ENCODE results near the gene U2AF2. TPM values are rescaled to one million over a fixed set of nuclear protein-coding genes. Genes with fewer than 3 reads are reported as not detected.

Gene U2AF2
- total RNA-seq, 1 experiment from 2014 or later = 289 TPM

- peaks cover 93% of the 10 kb centered on the region for H3K36me3 Mint-ChIP-seq (ENCODE audit: insufficient read depth, unreplicated experiment)
- 0 out of 2 replicates have a peak, but pooled peaks cover 2% of the 10 kb centered on the region for H3K36me3 ChIP-seq (ENCODE audit: control insufficient read depth, insufficient read depth, low read length)
- ChIA-PET CTCF (interaction anchor here (0.6 to 1.9 kb wide), 4 partner anchors 12 to 476 kb away, joined by 3 to 11 read pairs (median 5); partner anchors contain the start of gene U2AF2), POLR2A (interaction anchor here (0.6 to 1.9 kb wide), 3 partner anchors 13 to 661 kb away, joined by 3 to 14 read pairs (median 8); partner anchors contain the start of gene U2AF2)
- H3K27me3 ChIP-seq (replicated peaks; ENCODE audit: control insufficient read depth, insufficient read depth, low read length) = no peaks in the 10 kb centered on the region
- peak overlapping the region; percentile 86 for H3K4me3 Mint-ChIP-seq (ENCODE audit: unreplicated experiment)
- peak overlapping the region; percentile 84 for H3K4me3 ChIP-seq (ENCODE audit: low read depth, low read length)
- peak overlapping the region; percentile 95 for H3K27ac Mint-ChIP-seq (ENCODE audit: unreplicated experiment)
- no peak for TF ChIP-seq CTCF (IDR thresholded peaks at IDR 0.05; ENCODE audit: insufficient read depth in 1 of 2, low read depth in 1 of 2, low read length in 1 of 2, severe bottlenecking in 1 of 2, unreplicated experiment in 1 of 2)
- intact Hi-C loops (cut with micrococcal nuclease; ENCODE audit: unreplicated experiment) = loop anchor here (2.0 kb wide), 1 partner anchor 13 kb away; the partner anchor contains the start of gene U2AF2
- H3K4me1 Mint-ChIP-seq (ENCODE audit: low read depth, unreplicated experiment) = peaks cover 39% of the 10 kb centered on the region
- no peaks in the 10 kb centered on the region for H3K9me3 ChIP-seq
- H3K9me3 Mint-ChIP-seq (ENCODE audit: unreplicated experiment) = no peaks in the 10 kb centered on the region
- DNase-seq = peak in 1 of 2 experiments; percentile 51
- no TSS peak for BruUV-seq (replicated peaks)
- peaks cover 9% of the 10 kb centered on the region; the same call in 1 of the 2 replicates for H3K4me1 ChIP-seq
- no peaks in the 10 kb centered on the region for H3K27me3 Mint-ChIP-seq (ENCODE audit: insufficient read depth, unreplicated experiment)
These were observed 13.2 kb upstream of the U2AF2 start for GRCh38 chr19:55641426-55642152.

GRCh38 chr19:55642153-55643002 is 12.5 kb upstream of the U2AF2 start:
- Histone ChIP-seq H3K36me3 (ENCODE audit: control insufficient read depth, insufficient read depth, low read length) (0 out of 2 replicates have a peak, but pooled peaks cover 2% of the 10 kb centered on the region), H3K9me3 (no peaks in the 10 kb centered on the region), H3K4me1 (peaks cover 9% of the 10 kb centered on the region; the same call in 1 of the 2 replicates), H3K4me3 (ENCODE audit: low read depth, low read length) (peak overlapping the region; percentile 84), H3K27me3 (replicated peaks; ENCODE audit: control insufficient read depth, insufficient read depth, low read length) (no peaks in the 10 kb centered on the region)
- CTCF ChIA-PET = interaction anchor here (0.6 to 1.9 kb wide), 5 partner anchors 8 to 542 kb away, joined by 3 to 11 read pairs (median 4); partner anchors contain the start of gene U2AF2
- POLR2A ChIA-PET = interaction anchor here (0.5 to 1.9 kb wide), 4 partner anchors 8 to 486 kb away, joined by 5 to 14 read pairs (median 6); partner anchors contain the start of gene U2AF2
- peaks cover 37% of the 10 kb centered on the region for H3K4me1 Mint-ChIP-seq (ENCODE audit: low read depth, unreplicated experiment)
- peaks cover 93% of the 10 kb centered on the region for H3K36me3 Mint-ChIP-seq (ENCODE audit: insufficient read depth, unreplicated experiment)
- no peaks in the 10 kb centered on the region for H3K27me3 Mint-ChIP-seq (ENCODE audit: insufficient read depth, unreplicated experiment)
- no peaks in the 10 kb centered on the region for H3K9me3 Mint-ChIP-seq (ENCODE audit: unreplicated experiment)
- DNase-seq = peak; percentile 47 to 53
- intact Hi-C loops (cut with micrococcal nuclease; ENCODE audit: unreplicated experiment) = no loop called here
- no peak for TF ChIP-seq CTCF (IDR thresholded peaks at IDR 0.05; ENCODE audit: insufficient read depth in 1 of 2, low read depth in 1 of 2, low read length in 1 of 2, severe bottlenecking in 1 of 2, unreplicated experiment in 1 of 2)
- peak overlapping the region; percentile 86 for H3K4me3 Mint-ChIP-seq (ENCODE audit: unreplicated experiment)
- H3K27ac Mint-ChIP-seq (ENCODE audit: unreplicated experiment) = peak overlapping the region; percentile 95
- BruUV-seq (replicated peaks) = no TSS peak
